Osteocyte (in vitro differentiated cells): ENCODE data around the gene TKFC. TPM values are rescaled to one million over a fixed set of nuclear protein-coding genes. Genes with fewer than 3 reads are reported as not detected.

Experiments used
- DNase-seq: peaks from one replicate; pipeline ENCODE4 v3.0.0; 2021; ENCODE audit warnings: mixed read lengths; ENCODE audit not compliant: unreplicated experiment; ENCODE audit errors: extremely low spot score
- H3K27ac Mint-ChIP-seq: one replicate; pipeline ENCODE4 v1.8.0; 2021; ENCODE audit warnings: mild to moderate bottlenecking, mixed read lengths; ENCODE audit not compliant: unreplicated experiment
- H3K27me3 Mint-ChIP-seq: one replicate; pipeline ENCODE4 v1.8.0; 2021; ENCODE audit warnings: mixed read lengths; ENCODE audit not compliant: unreplicated experiment
- H3K36me3 Mint-ChIP-seq: one replicate; pipeline ENCODE4 v1.8.0; 2021; ENCODE audit warnings: mixed read lengths; ENCODE audit not compliant: unreplicated experiment
- H3K4me1 Mint-ChIP-seq: one replicate; pipeline ENCODE4 v1.8.0; 2021; ENCODE audit warnings: mixed read lengths; ENCODE audit not compliant: unreplicated experiment
- H3K4me3 Mint-ChIP-seq: one replicate; pipeline ENCODE4 v1.8.0; 2021; ENCODE audit warnings: mild to moderate bottlenecking, moderate library complexity, mixed read lengths; ENCODE audit not compliant: unreplicated experiment
- H3K9me3 Mint-ChIP-seq: one replicate; pipeline ENCODE4 v1.8.0; 2021; ENCODE audit warnings: mixed read lengths; ENCODE audit not compliant: unreplicated experiment
- total RNA-seq: library from RNA; stranded (reverse); gene quantifications from 2 replicates; pipeline ENCODE4 v1.2.1, GENCODE V29; 2021
- TF ChIP-seq, protein P1 (sequence below): fragments of 200-600 bp; sonication (generic); IDR thresholded peaks from 2 replicates; pipeline ENCODE4 v1.5.0; 2021; ENCODE audit warnings: antibody characterized with exemption, mild to moderate bottlenecking, moderate library complexity

The TKFC gene
- total RNA-seq, 1 donor from 2014 or later = 41.7 TPM

DNA sequence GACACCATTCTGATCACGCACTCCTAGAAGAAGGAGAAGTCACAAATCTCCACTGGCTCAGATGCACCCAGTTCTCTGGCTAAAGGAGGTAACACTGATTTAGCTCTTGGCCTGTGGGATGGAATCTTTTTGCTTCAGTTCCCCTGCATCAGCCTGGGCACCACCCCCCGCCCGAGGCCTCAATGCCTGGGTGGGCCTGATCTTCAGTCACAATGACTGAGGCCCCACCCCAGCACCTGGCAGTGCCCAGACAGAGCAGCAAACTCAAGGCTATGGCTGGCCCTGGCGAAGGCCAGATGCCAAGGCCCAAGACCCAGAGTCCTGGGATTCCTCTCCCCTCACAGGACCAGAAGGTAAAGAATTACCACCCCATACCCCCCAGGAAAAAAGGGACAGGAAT is 23.7 kb downstream of the TKFC start:
- peaks cover 13% of the 10 kb centered on the region for H3K36me3 Mint-ChIP-seq
- H3K4me3 Mint-ChIP-seq = no peak overlapping the region
- TF ChIP-seq, protein P1, sequence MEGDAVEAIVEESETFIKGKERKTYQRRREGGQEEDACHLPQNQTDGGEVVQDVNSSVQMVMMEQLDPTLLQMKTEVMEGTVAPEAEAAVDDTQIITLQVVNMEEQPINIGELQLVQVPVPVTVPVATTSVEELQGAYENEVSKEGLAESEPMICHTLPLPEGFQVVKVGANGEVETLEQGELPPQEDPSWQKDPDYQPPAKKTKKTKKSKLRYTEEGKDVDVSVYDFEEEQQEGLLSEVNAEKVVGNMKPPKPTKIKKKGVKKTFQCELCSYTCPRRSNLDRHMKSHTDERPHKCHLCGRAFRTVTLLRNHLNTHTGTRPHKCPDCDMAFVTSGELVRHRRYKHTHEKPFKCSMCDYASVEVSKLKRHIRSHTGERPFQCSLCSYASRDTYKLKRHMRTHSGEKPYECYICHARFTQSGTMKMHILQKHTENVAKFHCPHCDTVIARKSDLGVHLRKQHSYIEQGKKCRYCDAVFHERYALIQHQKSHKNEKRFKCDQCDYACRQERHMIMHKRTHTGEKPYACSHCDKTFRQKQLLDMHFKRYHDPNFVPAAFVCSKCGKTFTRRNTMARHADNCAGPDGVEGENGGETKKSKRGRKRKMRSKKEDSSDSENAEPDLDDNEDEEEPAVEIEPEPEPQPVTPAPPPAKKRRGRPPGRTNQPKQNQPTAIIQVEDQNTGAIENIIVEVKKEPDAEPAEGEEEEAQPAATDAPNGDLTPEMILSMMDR = no peak
- H3K9me3 Mint-ChIP-seq = no peaks in the 10 kb centered on the region
- DNase-seq = no peak
- no peak overlapping the region for H3K27ac Mint-ChIP-seq
- H3K27me3 Mint-ChIP-seq = no peaks in the 10 kb centered on the region
- peaks cover 12% of the 10 kb centered on the region for H3K4me1 Mint-ChIP-seq

DNA sequence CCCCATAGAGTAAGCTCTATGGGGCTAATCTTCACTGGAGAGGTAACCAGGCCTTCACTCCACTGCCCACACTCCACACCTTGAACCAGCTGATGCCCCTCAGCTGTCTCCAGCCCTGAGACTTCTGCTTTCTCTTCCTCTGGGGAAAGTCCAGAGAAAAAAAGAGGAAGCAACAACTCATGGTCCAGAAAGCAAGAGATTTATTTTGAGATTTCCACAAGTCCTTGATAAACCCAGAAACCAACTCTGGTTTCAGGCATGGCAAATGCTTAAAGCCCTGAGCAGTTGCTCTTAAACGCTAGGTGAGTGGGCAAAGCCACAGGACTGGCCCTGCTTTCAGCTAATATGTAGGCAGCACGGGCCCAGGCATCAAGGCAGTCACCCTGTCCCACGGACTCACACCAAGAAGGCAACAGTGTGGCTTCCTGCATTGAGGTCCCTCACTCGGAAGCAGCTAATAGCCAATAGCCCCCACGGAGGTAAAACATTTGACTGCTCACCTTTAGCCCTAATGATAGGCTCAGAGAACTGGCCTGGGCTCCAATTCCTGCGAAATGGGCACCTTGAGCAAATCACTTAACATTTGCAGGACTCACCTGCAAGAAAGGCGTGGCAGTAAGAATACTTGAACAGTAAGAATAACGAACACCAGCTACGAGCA is 24.3 kb downstream of the TKFC start:
- Mint-ChIP-seq H3K4me3 (no peak overlapping the region), H3K27me3 (no peaks in the 10 kb centered on the region), H3K9me3 (no peaks in the 10 kb centered on the region), H3K27ac (no peak overlapping the region), H3K36me3 (peaks cover 13% of the 10 kb centered on the region), H3K4me1 (peaks cover 12% of the 10 kb centered on the region)
- DNase-seq = no peak
- TF ChIP-seq, protein P1 = no peak

DNA sequence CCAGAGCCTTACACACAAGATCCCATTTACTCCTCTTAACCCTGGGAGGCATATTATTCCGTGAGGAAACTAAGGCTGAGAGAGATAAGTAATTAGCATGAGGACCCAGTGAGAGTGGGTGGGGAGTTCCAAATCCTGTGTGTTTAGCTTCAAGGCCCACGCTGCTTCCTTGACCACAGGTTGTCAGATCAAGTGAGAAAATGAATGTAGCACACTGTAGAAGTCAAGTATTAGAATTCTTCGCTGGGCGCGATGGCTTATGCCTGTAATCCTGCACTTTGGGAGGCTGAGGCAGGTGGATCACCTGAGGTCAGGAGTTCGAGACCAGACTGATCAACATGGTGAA is 24.8 kb downstream of the TKFC start:
- TF ChIP-seq, protein P1 = no peak
- H3K27me3 Mint-ChIP-seq = no peaks in the 10 kb centered on the region
- H3K4me1 Mint-ChIP-seq = peaks cover 15% of the 10 kb centered on the region
- no peaks in the 10 kb centered on the region for H3K9me3 Mint-ChIP-seq
- H3K4me3 Mint-ChIP-seq = no peak overlapping the region
- H3K27ac Mint-ChIP-seq = no peak overlapping the region
- DNase-seq = no peak
- peaks cover 9% of the 10 kb centered on the region for H3K36me3 Mint-ChIP-seq

DNA sequence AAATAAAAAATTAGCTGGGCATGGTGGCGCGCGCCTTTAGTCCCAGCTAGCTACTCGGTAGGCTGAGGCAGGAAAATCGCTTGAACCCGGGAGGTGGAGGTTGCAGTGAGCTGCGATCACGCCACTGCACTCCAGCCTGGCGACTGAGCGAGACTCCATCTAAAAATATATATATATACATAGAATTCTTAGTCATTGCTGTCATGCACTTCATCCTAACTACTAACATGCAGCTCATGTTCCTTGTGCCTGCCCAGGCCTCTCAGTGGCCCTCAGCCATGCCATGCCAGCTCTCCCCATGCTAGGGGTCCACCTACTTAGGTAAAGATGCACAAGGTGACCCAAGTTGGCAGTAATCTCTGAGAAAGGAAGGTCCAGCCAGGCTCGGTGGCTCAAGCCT is 25.5 kb downstream of the TKFC start:
- Mint-ChIP-seq H3K4me3 (no peak overlapping the region), H3K27ac (no peak overlapping the region), H3K9me3 (no peaks in the 10 kb centered on the region), H3K36me3 (peaks cover 2% of the 10 kb centered on the region), H3K4me1 (peaks cover 21% of the 10 kb centered on the region), H3K27me3 (no peaks in the 10 kb centered on the region)
- TF ChIP-seq, protein P1 = no peak
- no peak for DNase-seq

DNA sequence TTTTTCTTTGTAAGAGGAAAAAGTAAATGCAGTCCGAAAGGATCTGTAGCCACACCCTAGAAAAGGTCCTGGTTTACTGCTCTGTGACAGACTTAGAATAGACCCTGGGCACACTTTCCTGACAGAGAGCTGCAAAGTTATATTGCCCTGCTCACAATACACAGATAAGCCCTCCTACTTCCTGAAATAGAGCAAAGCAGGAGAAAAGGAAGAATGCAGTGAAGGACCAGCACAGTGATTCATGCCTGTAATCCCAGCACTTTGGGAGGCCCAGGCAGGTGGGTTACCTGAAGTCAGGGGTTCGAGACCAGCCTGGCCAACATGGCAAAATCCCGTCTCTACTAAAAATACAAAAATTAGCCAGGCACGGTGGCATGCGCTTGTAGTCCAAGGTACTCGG is 26.5 kb downstream of the TKFC start:
- no peak overlapping the region for H3K4me3 Mint-ChIP-seq
- no peaks in the 10 kb centered on the region for H3K9me3 Mint-ChIP-seq
- no peak for DNase-seq
- TF ChIP-seq, protein P1 = no peak
- H3K4me1 Mint-ChIP-seq = peaks cover 22% of the 10 kb centered on the region
- peaks cover 2% of the 10 kb centered on the region for H3K36me3 Mint-ChIP-seq
- no peak overlapping the region for H3K27ac Mint-ChIP-seq
- no peaks in the 10 kb centered on the region for H3K27me3 Mint-ChIP-seq
